Measurements from ENCODE around the gene NSD2. TPM values are rescaled to one million over a fixed set of nuclear protein-coding genes. Genes with fewer than 3 reads are reported as not detected.

Gene NSD2
- total and polyA plus RNA-seq, 9 of the 15 experiments (the other 6 are each of a cell fraction or from before 2014, with no cell fraction given) = 6.4 to 126 (median 58.8) TPM

DNA sequence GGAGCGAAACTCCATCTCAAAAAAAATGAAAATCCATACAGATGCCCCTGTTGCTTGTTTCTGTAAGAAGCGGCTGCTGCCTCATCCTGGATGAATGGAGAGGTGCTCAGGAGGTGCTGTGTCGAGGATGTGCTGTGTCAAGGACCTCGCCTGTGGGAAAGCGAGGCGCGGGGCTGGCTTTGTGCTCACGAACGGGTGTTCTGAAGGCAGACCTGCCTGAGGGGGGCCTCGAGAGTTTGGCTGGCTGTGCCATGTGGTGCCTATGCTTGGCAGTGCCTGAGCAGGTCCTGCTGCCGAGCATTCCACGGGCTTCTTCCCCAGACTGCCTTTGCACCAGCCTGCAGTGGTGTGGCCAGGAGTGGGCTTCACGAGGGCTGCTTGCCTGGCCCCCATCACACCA lies 61.5 kb downstream of the NSD2 start:
- in situ Hi-C loops (cut with MboI) = no loop called here
- BruUV-seq (replicated peaks) = no TSS peak
- no peak for TF ChIP-seq ZNF444 (CRISPR knock-in tag; IDR thresholded peaks at IDR 0.05)
- no peak for TF ChIP-seq NFE2 (IDR thresholded peaks at IDR 0.05; ENCODE audit: low read depth)
- TF ChIP-seq ZNF764 (CRISPR knock-in tag; IDR thresholded peaks at IDR 0.05; ENCODE audit: low read depth) = no peak
- peak; percentile 45 for TF ChIP-seq RBM22 (IDR thresholded peaks at IDR 0.05; ENCODE audit: low read depth, low read length, poor library complexity, severe bottlenecking)
- TF ChIP-seq ZNF584 (CRISPR knock-in tag; IDR thresholded peaks at IDR 0.05; ENCODE audit: low read depth) = no peak
- TF ChIP-seq GABPB1 (CRISPR knock-in tag; IDR thresholded peaks at IDR 0.05) = no peak
- TF ChIP-seq, protein P1, sequence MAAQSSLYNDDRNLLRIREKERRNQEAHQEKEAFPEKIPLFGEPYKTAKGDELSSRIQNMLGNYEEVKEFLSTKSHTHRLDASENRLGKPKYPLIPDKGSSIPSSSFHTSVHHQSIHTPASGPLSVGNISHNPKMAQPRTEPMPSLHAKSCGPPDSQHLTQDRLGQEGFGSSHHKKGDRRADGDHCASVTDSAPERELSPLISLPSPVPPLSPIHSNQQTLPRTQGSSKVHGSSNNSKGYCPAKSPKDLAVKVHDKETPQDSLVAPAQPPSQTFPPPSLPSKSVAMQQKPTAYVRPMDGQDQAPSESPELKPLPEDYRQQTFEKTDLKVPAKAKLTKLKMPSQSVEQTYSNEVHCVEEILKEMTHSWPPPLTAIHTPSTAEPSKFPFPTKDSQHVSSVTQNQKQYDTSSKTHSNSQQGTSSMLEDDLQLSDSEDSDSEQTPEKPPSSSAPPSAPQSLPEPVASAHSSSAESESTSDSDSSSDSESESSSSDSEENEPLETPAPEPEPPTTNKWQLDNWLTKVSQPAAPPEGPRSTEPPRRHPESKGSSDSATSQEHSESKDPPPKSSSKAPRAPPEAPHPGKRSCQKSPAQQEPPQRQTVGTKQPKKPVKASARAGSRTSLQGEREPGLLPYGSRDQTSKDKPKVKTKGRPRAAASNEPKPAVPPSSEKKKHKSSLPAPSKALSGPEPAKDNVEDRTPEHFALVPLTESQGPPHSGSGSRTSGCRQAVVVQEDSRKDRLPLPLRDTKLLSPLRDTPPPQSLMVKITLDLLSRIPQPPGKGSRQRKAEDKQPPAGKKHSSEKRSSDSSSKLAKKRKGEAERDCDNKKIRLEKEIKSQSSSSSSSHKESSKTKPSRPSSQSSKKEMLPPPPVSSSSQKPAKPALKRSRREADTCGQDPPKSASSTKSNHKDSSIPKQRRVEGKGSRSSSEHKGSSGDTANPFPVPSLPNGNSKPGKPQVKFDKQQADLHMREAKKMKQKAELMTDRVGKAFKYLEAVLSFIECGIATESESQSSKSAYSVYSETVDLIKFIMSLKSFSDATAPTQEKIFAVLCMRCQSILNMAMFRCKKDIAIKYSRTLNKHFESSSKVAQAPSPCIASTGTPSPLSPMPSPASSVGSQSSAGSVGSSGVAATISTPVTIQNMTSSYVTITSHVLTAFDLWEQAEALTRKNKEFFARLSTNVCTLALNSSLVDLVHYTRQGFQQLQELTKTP (IDR thresholded peaks at IDR 0.05; ENCODE audit: low read depth in 1 of 2, partially characterized antibody in 2 of 2) = no peak
- TF ChIP-seq ZBTB1 (CRISPR knock-in tag; IDR thresholded peaks at IDR 0.05; ENCODE audit: borderline replicate concordance, low read depth) = no peak
- no peak for TF ChIP-seq RB1 (IDR thresholded peaks at IDR 0.05; ENCODE audit: low read depth)
- TF ChIP-seq ILK (tag; IDR thresholded peaks at IDR 0.05; ENCODE audit: borderline replicate concordance, low read depth) = no peak
- TF ChIP-seq POLR2G (IDR thresholded peaks at IDR 0.05; ENCODE audit: low read depth, low read length) = peak; percentile 25; the same call in 1 of the 2 replicates
- TF ChIP-seq BACH1 (tag; IDR thresholded peaks at IDR 0.05) = no peak
- TF ChIP-seq GTF2E2 (tag; IDR thresholded peaks at IDR 0.05) = no peak
- TF ChIP-seq, protein P2, sequence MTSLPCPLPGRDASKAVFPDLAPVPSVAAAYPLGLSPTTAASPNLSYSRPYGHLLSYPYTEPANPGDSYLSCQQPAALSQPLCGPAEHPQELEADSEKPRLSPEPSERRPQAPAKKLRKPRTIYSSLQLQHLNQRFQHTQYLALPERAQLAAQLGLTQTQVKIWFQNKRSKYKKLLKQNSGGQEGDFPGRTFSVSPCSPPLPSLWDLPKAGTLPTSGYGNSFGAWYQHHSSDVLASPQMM (CRISPR knock-in tag; IDR thresholded peaks at IDR 0.05) = no peak
- no peak for TF ChIP-seq NFIC (IDR thresholded peaks at IDR 0.05)
- no peak for TF ChIP-seq BCL6 (CRISPR knock-in tag; IDR thresholded peaks at IDR 0.05)
- no peak for TF ChIP-seq HMGN3 (IDR thresholded peaks at IDR 0.05; ENCODE audit: borderline replicate concordance, extremely low read depth, insufficient read length, low read depth, low read length)

More for the DNA sequence above, 61.5 kb downstream of the NSD2 start:
- Histone ChIP-seq H3K27ac (ENCODE audit: extremely low read depth, low read depth, low read length) (no peak overlapping the region), H3K4me3 (no peak overlapping the region), H3K9me1 (ENCODE audit: control insufficient read depth, insufficient read depth, low read length) (no peaks in the 10 kb centered on the region), H3K79me2 (ENCODE audit: control insufficient read depth, insufficient read depth, low read length) (peaks cover 8% of the 10 kb centered on the region; the same call in 2 of the 3 replicates), H3K9me3 (replicated peaks; ENCODE audit: control insufficient read depth, insufficient read depth, low read depth, low read length) (no peaks in the 10 kb centered on the region), H4K20me1 (replicated peaks; ENCODE audit: control insufficient read depth, insufficient read depth, low read length) (peaks cover under 1% of the 10 kb centered on the region; the same call in 1 of the 2 replicates), H3K4me2 (ENCODE audit: insufficient read depth, low read length) (no peak overlapping the region), H3K4me1 (replicated peaks in 1 of 2; ENCODE audit: control insufficient read depth in 2 of 2, insufficient read depth in 2 of 2, low read length in 2 of 2) (no peaks in the 10 kb centered on the region; a peak in 1 of 5 replicates), H3K36me3 (ENCODE audit: control insufficient read depth, insufficient read depth, low read length) (peaks cover 78% of the 10 kb centered on the region), H3K27me3 (ENCODE audit: control insufficient read depth in 2 of 2, insufficient read depth in 2 of 2, low read length in 2 of 2) (no peaks in the 10 kb centered on the region), H3K9ac (ENCODE audit: insufficient read depth in 1 of 2, low read depth in 2 of 2, low read length in 2 of 2) (peak overlapping the region in 1 of 2 experiments; percentile 50; a peak in 1 of 4 replicates), H2AFZ (ENCODE audit: low read depth, low read length) (no peak overlapping the region)
- ChIA-PET POLR2A (interaction anchor here (1.2 kb wide), 1 partner anchor 13 kb away, joined by 3 read pairs; no protein-coding TSS in a partner anchor), CTCF (ENCODE audit: low intra/inter-chr PET ratio) (no interaction called here)
- no peak for DNase-seq (ENCODE audit: extremely low read depth in 1 of 4, low spot score in 3 of 4)
- no peak for ATAC-seq
- 96% methylated on average over 13 of the region's 13 CpGs for WGBS (ENCODE audit: insufficient coverage, low coverage, missing lambda C conversion rate)
- no peak for FAIRE-seq
- intact Hi-C loops (cut with micrococcal nuclease) = no loop called here

All from K562 (cell line).